ENCODE results near the gene DISC1.

The DISC1 gene

GRCh38 chr1:231735411-231735810 is 108.8 kb downstream of the DISC1 start:
- no peaks in the 10 kb centered on the region for H3K9me3 ChIP-seq (ENCODE audit: control insufficient read depth in 2 of 2, low read length in 2 of 2)
- no peaks in the 10 kb centered on the region for H3K4me1 ChIP-seq (ENCODE audit: control insufficient read depth in 2 of 2, insufficient read depth in 2 of 2, low read length in 2 of 2)
- H3K9ac ChIP-seq (ENCODE audit: low read depth in 1 of 2, low read length in 2 of 2) = no peak overlapping the region
- H3K27me3 ChIP-seq (ENCODE audit: control insufficient read depth in 2 of 2, insufficient read depth in 2 of 2, low read length in 2 of 2) = no peaks in the 10 kb centered on the region
- H3K4me3 ChIP-seq (ENCODE audit: low read length in 2 of 2) = no peak overlapping the region
- no peak overlapping the region for H3K27ac ChIP-seq (ENCODE audit: low read depth in 2 of 2, low read length in 2 of 2)
- no peaks in the 10 kb centered on the region for H3K36me3 ChIP-seq (ENCODE audit: control insufficient read depth in 2 of 2, insufficient read depth in 2 of 2, low read length in 2 of 2)

- H3K4me1 ChIP-seq (ENCODE audit: control insufficient read depth in 2 of 2, insufficient read depth in 2 of 2, low read length in 2 of 2) = no peaks in the 10 kb centered on the region
- no peaks in the 10 kb centered on the region for H3K27me3 ChIP-seq (ENCODE audit: control insufficient read depth in 2 of 2, insufficient read depth in 2 of 2, low read length in 2 of 2)
- H3K27ac ChIP-seq (ENCODE audit: low read depth in 2 of 2, low read length in 2 of 2) = no peak overlapping the region
- no peak overlapping the region for H3K4me3 ChIP-seq (ENCODE audit: low read length in 2 of 2)
- H3K36me3 ChIP-seq (ENCODE audit: control insufficient read depth in 2 of 2, insufficient read depth in 2 of 2, low read length in 2 of 2) = no peaks in the 10 kb centered on the region
- no peak overlapping the region for H3K9ac ChIP-seq (ENCODE audit: low read depth in 1 of 2, low read length in 2 of 2)
- no peaks in the 10 kb centered on the region for H3K9me3 ChIP-seq (ENCODE audit: control insufficient read depth in 2 of 2, low read length in 2 of 2)
These were observed 109.4 kb downstream of the DISC1 start for GRCh38 chr1:231735941-231736340.

GRCh38 chr1:231736464-231736863 is 109.9 kb downstream of the DISC1 start:
- H3K4me1 ChIP-seq (ENCODE audit: control insufficient read depth in 2 of 2, insufficient read depth in 2 of 2, low read length in 2 of 2) = no peaks in the 10 kb centered on the region

GRCh38 chr1:231738554-231738953 is 112.0 kb downstream of the DISC1 start:
- Histone ChIP-seq H3K9ac (ENCODE audit: low read depth in 1 of 2, low read length in 2 of 2) (no peak overlapping the region), H3K27ac (ENCODE audit: low read depth in 2 of 2, low read length in 2 of 2) (no peak overlapping the region), H3K4me3 (ENCODE audit: low read length in 2 of 2) (no peak overlapping the region)

More at GRCh38 chr1:231736464-231736863, 109.9 kb downstream of the DISC1 start:
- no peaks in the 10 kb centered on the region for H3K27me3 ChIP-seq (ENCODE audit: control insufficient read depth in 2 of 2, insufficient read depth in 2 of 2, low read length in 2 of 2)
- no peaks in the 10 kb centered on the region for H3K9me3 ChIP-seq (ENCODE audit: control insufficient read depth in 2 of 2, low read length in 2 of 2)
- no peak overlapping the region for H3K27ac ChIP-seq (ENCODE audit: low read depth in 2 of 2, low read length in 2 of 2)
- H3K4me3 ChIP-seq (ENCODE audit: low read length in 2 of 2) = no peak overlapping the region
- no peak overlapping the region for H3K9ac ChIP-seq (ENCODE audit: low read depth in 1 of 2, low read length in 2 of 2)
- H3K36me3 ChIP-seq (ENCODE audit: control insufficient read depth in 2 of 2, insufficient read depth in 2 of 2, low read length in 2 of 2) = no peaks in the 10 kb centered on the region

GRCh38 chr1:231743966-231744365 is 117.4 kb downstream of the DISC1 start:
- H3K4me1 ChIP-seq (ENCODE audit: control insufficient read depth in 2 of 2, insufficient read depth in 2 of 2, low read length in 2 of 2) = no peaks in the 10 kb centered on the region
- no peaks in the 10 kb centered on the region for H3K9me3 ChIP-seq (ENCODE audit: control insufficient read depth in 2 of 2, low read length in 2 of 2)

More at GRCh38 chr1:231738554-231738953, 112.0 kb downstream of the DISC1 start:
- no peaks in the 10 kb centered on the region for H3K9me3 ChIP-seq (ENCODE audit: control insufficient read depth in 2 of 2, low read length in 2 of 2)
- H3K36me3 ChIP-seq (ENCODE audit: control insufficient read depth in 2 of 2, insufficient read depth in 2 of 2, low read length in 2 of 2) = no peaks in the 10 kb centered on the region
- H3K27me3 ChIP-seq (ENCODE audit: control insufficient read depth in 2 of 2, insufficient read depth in 2 of 2, low read length in 2 of 2) = no peaks in the 10 kb centered on the region
- no peaks in the 10 kb centered on the region for H3K4me1 ChIP-seq (ENCODE audit: control insufficient read depth in 2 of 2, insufficient read depth in 2 of 2, low read length in 2 of 2)

GRCh38 chr1:231748760-231749415 is 122.3 kb downstream of the DISC1 start:
- Histone ChIP-seq H3K27ac (ENCODE audit: low read depth in 2 of 2, low read length in 2 of 2) (no peak overlapping the region), H3K4me3 (ENCODE audit: low read length in 2 of 2) (no peak overlapping the region), H3K4me1 (ENCODE audit: control insufficient read depth in 2 of 2, insufficient read depth in 2 of 2, low read length in 2 of 2) (no peaks in the 10 kb centered on the region), H3K9me3 (ENCODE audit: control insufficient read depth in 2 of 2, low read length in 2 of 2) (no peaks in the 10 kb centered on the region), H3K9ac (ENCODE audit: low read depth in 1 of 2, low read length in 2 of 2) (no peak overlapping the region), H3K27me3 (ENCODE audit: control insufficient read depth in 2 of 2, insufficient read depth in 2 of 2, low read length in 2 of 2) (no peaks in the 10 kb centered on the region), H3K36me3 (ENCODE audit: control insufficient read depth in 2 of 2, insufficient read depth in 2 of 2, low read length in 2 of 2) (no peaks in the 10 kb centered on the region)

More at GRCh38 chr1:231743966-231744365, 117.4 kb downstream of the DISC1 start:
- H3K27me3 ChIP-seq (ENCODE audit: control insufficient read depth in 2 of 2, insufficient read depth in 2 of 2, low read length in 2 of 2) = no peaks in the 10 kb centered on the region
- H3K4me3 ChIP-seq (ENCODE audit: low read length in 2 of 2) = no peak overlapping the region
- no peak overlapping the region for H3K9ac ChIP-seq (ENCODE audit: low read depth in 1 of 2, low read length in 2 of 2)
- H3K36me3 ChIP-seq (ENCODE audit: control insufficient read depth in 2 of 2, insufficient read depth in 2 of 2, low read length in 2 of 2) = no peaks in the 10 kb centered on the region
- H3K27ac ChIP-seq (ENCODE audit: low read depth in 2 of 2, low read length in 2 of 2) = no peak overlapping the region

- Histone ChIP-seq H3K27ac (ENCODE audit: low read depth in 2 of 2, low read length in 2 of 2) (no peak overlapping the region), H3K4me3 (ENCODE audit: low read length in 2 of 2) (no peak overlapping the region), H3K4me1 (ENCODE audit: control insufficient read depth in 2 of 2, insufficient read depth in 2 of 2, low read length in 2 of 2) (no peaks in the 10 kb centered on the region), H3K9me3 (ENCODE audit: control insufficient read depth in 2 of 2, low read length in 2 of 2) (no peaks in the 10 kb centered on the region), H3K27me3 (ENCODE audit: control insufficient read depth in 2 of 2, insufficient read depth in 2 of 2, low read length in 2 of 2) (no peaks in the 10 kb centered on the region), H3K36me3 (ENCODE audit: control insufficient read depth in 2 of 2, insufficient read depth in 2 of 2, low read length in 2 of 2) (no peaks in the 10 kb centered on the region), H3K9ac (ENCODE audit: low read depth in 1 of 2, low read length in 2 of 2) (no peak overlapping the region)
These were observed 123.7 kb downstream of the DISC1 start for GRCh38 chr1:231750296-231750695.

- Histone ChIP-seq H3K9me3 (ENCODE audit: control insufficient read depth in 2 of 2, low read length in 2 of 2) (no peaks in the 10 kb centered on the region), H3K27me3 (ENCODE audit: control insufficient read depth in 2 of 2, insufficient read depth in 2 of 2, low read length in 2 of 2) (no peaks in the 10 kb centered on the region), H3K36me3 (ENCODE audit: control insufficient read depth in 2 of 2, insufficient read depth in 2 of 2, low read length in 2 of 2) (no peaks in the 10 kb centered on the region), H3K27ac (ENCODE audit: low read depth in 2 of 2, low read length in 2 of 2) (no peak overlapping the region), H3K9ac (ENCODE audit: low read depth in 1 of 2, low read length in 2 of 2) (no peak overlapping the region), H3K4me1 (ENCODE audit: control insufficient read depth in 2 of 2, insufficient read depth in 2 of 2, low read length in 2 of 2) (no peaks in the 10 kb centered on the region), H3K4me3 (ENCODE audit: low read length in 2 of 2) (no peak overlapping the region)
These were observed 124.3 kb downstream of the DISC1 start for GRCh38 chr1:231750818-231751362.

- no peak overlapping the region for H3K27ac ChIP-seq (ENCODE audit: low read depth in 2 of 2, low read length in 2 of 2)
- no peak overlapping the region for H3K4me3 ChIP-seq (ENCODE audit: low read length in 2 of 2)
- no peaks in the 10 kb centered on the region for H3K36me3 ChIP-seq (ENCODE audit: control insufficient read depth in 2 of 2, insufficient read depth in 2 of 2, low read length in 2 of 2)
- no peaks in the 10 kb centered on the region for H3K4me1 ChIP-seq (ENCODE audit: control insufficient read depth in 2 of 2, insufficient read depth in 2 of 2, low read length in 2 of 2)
- no peaks in the 10 kb centered on the region for H3K9me3 ChIP-seq (ENCODE audit: control insufficient read depth in 2 of 2, low read length in 2 of 2)
- H3K9ac ChIP-seq (ENCODE audit: low read depth in 1 of 2, low read length in 2 of 2) = no peak overlapping the region
- no peaks in the 10 kb centered on the region for H3K27me3 ChIP-seq (ENCODE audit: control insufficient read depth in 2 of 2, insufficient read depth in 2 of 2, low read length in 2 of 2)
These were observed 124.8 kb downstream of the DISC1 start for GRCh38 chr1:231751415-231751814.

- no peak overlapping the region for H3K4me3 ChIP-seq (ENCODE audit: low read length in 2 of 2)
- H3K9ac ChIP-seq (ENCODE audit: low read depth in 1 of 2, low read length in 2 of 2) = no peak overlapping the region
- no peaks in the 10 kb centered on the region for H3K27me3 ChIP-seq (ENCODE audit: control insufficient read depth in 2 of 2, insufficient read depth in 2 of 2, low read length in 2 of 2)
- H3K27ac ChIP-seq (ENCODE audit: low read depth in 2 of 2, low read length in 2 of 2) = no peak overlapping the region
- H3K36me3 ChIP-seq (ENCODE audit: control insufficient read depth in 2 of 2, insufficient read depth in 2 of 2, low read length in 2 of 2) = no peaks in the 10 kb centered on the region
- H3K4me1 ChIP-seq (ENCODE audit: control insufficient read depth in 2 of 2, insufficient read depth in 2 of 2, low read length in 2 of 2) = peaks cover 0 to 3% of the 10 kb centered on the region in 2 donors
- no peaks in the 10 kb centered on the region for H3K9me3 ChIP-seq (ENCODE audit: control insufficient read depth in 2 of 2, low read length in 2 of 2)
These were observed 126.7 kb downstream of the DISC1 start for GRCh38 chr1:231753313-231753712.
